Nephron (organoid): ENCODE data around the gene UBE2G1.

ENCODE experiments used
- H3K27ac Mint-ChIP-seq, 3 experiments: 2 replicates each; pipeline ENCODE4 v1.8.0; 2020; ENCODE audit warnings: mixed read lengths in 3 of 3, mild to moderate bottlenecking in 2 of 3, moderate library complexity in 1 of 3
- H3K27me3 Mint-ChIP-seq: 2 replicates; pipeline ENCODE4 v1.8.0; 2021; ENCODE audit warnings: low read depth, mild to moderate bottlenecking, moderate library complexity, mixed read lengths
- H3K36me3 Mint-ChIP-seq: 2 replicates; pipeline ENCODE4 v1.8.0; 2020; ENCODE audit warnings: low read depth, mixed read lengths
- H3K4me1 Mint-ChIP-seq: 2 replicates; pipeline ENCODE4 v1.8.0; 2020; ENCODE audit warnings: mixed read lengths
- H3K4me3 Mint-ChIP-seq, 3 experiments: 2 replicates each; pipeline ENCODE4 v1.8.0; 2020; ENCODE audit warnings: mild to moderate bottlenecking in 3 of 3, mixed read lengths in 3 of 3, moderate library complexity in 2 of 3
- H3K9me3 Mint-ChIP-seq: 2 replicates; pipeline ENCODE4 v1.8.0; 2020; ENCODE audit warnings: mixed read lengths
- TF ChIP-seq, protein P1 (sequence below), 3 experiments: fragments of 200-600 bp; sonication (generic); IDR thresholded peaks; one replicate each; pipeline ENCODE4 v1.5.0; 2021; ENCODE audit warnings: antibody characterized with exemption in 3 of 3; ENCODE audit not compliant: unreplicated experiment in 3 of 3

UBE2G1 gene

DNA sequence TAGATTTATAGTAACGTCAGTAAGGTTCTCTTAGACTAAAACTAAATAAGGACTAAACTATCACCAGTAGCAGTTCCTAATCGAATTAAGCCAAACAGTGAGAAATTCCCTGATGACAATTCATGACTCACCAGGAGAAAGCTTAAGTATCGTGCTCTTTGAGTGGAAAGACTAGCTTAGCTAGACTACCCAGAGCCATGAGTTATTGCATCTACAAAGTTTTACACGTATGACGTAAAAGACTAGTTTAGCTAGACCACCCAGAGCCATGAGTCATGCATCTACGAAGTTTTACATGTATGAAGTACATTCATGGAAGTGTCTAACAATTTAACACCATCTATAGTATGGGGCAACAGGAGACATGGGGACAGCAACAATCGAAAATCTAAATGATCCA is 36.6 kb downstream of the UBE2G1 start:
- Mint-ChIP-seq H3K4me1 (peaks cover 23% of the 10 kb centered on the region), H3K9me3 (peaks cover 6% of the 10 kb centered on the region), H3K36me3 (peaks cover 36% of the 10 kb centered on the region), H3K4me3 (no peak overlapping the region), H3K27ac (no peak overlapping the region), H3K27me3 (no peaks in the 10 kb centered on the region)
- TF ChIP-seq, protein P1, sequence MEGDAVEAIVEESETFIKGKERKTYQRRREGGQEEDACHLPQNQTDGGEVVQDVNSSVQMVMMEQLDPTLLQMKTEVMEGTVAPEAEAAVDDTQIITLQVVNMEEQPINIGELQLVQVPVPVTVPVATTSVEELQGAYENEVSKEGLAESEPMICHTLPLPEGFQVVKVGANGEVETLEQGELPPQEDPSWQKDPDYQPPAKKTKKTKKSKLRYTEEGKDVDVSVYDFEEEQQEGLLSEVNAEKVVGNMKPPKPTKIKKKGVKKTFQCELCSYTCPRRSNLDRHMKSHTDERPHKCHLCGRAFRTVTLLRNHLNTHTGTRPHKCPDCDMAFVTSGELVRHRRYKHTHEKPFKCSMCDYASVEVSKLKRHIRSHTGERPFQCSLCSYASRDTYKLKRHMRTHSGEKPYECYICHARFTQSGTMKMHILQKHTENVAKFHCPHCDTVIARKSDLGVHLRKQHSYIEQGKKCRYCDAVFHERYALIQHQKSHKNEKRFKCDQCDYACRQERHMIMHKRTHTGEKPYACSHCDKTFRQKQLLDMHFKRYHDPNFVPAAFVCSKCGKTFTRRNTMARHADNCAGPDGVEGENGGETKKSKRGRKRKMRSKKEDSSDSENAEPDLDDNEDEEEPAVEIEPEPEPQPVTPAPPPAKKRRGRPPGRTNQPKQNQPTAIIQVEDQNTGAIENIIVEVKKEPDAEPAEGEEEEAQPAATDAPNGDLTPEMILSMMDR (IDR thresholded peaks at IDR 0.05; ENCODE audit: unreplicated experiment in 3 of 3) = no peak

DNA sequence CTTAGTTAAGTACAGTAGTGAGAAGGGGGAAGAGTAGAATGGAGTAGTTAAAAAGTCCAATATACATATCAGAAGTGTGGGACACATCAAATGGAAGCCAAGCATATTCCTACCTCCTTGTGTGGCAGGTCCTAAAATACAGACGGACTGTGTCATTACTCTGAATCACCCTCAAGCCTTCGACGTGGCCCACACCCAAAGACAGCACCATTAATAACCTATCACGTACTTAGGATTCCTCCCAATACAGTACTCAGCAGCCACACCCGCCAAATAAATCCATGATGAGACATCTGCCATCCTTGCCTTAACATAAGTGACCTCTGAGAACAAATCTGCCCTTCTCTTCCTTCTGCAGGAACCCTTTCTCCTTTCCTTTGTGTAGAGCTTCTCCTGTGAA is 38.9 kb downstream of the UBE2G1 start:
- H3K9me3 Mint-ChIP-seq = peaks cover 6% of the 10 kb centered on the region
- peaks cover 36% of the 10 kb centered on the region for H3K36me3 Mint-ChIP-seq
- peaks cover 16% of the 10 kb centered on the region for H3K4me1 Mint-ChIP-seq
- no peaks in the 10 kb centered on the region for H3K27me3 Mint-ChIP-seq
- no peak overlapping the region for H3K4me3 Mint-ChIP-seq
- TF ChIP-seq, protein P1 (IDR thresholded peaks at IDR 0.05; ENCODE audit: unreplicated experiment in 3 of 3) = no peak
- peak overlapping the region in 1 of 3 experiments; percentile 14 for H3K27ac Mint-ChIP-seq

DNA sequence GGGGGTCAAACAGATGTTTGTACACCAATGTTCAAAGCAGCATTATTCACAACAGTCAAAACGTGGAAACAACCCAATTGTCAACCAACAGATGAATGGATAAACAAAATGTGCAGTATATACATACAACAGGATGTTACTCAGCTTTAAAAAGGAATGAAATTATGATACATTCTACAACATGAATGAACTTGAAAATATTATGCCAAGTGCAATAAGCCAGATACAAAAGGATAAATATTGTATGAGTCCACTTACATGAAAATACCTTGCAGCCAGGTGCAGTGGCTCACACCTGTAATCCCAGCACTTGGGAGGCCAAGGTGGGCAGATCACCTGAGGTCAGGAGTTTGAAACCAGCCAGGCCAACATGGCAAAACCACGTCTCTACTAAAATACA is 39.9 kb downstream of the UBE2G1 start:
- Mint-ChIP-seq H3K9me3 (peaks cover 6% of the 10 kb centered on the region), H3K4me3 (no peak overlapping the region), H3K4me1 (peaks cover 14% of the 10 kb centered on the region), H3K27ac (no peak overlapping the region), H3K27me3 (no peaks in the 10 kb centered on the region), H3K36me3 (peaks cover 36% of the 10 kb centered on the region)
- TF ChIP-seq, protein P1 (IDR thresholded peaks at IDR 0.05; ENCODE audit: unreplicated experiment in 3 of 3) = no peak

DNA sequence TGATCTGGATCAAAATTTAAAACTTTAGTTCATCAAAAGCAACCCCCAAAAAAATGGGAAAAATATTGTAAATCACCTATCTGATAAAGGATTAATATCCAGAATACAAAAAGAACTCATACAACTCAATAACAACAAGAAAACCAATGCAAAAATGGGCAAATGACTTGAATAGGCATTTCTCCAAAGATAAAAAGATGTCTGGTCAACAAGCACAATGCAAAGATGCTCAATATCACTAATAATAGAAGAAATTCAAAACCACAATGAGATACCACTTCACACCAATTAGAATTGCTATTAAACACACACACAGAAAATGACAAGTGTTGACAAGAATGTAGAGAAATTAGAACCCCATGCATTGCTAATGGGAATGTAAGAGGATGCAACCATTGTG is 40.4 kb downstream of the UBE2G1 start:
- H3K4me3 Mint-ChIP-seq = no peak overlapping the region
- TF ChIP-seq, protein P1 (IDR thresholded peaks at IDR 0.05; ENCODE audit: unreplicated experiment in 3 of 3) = no peak
- peaks cover 6% of the 10 kb centered on the region for H3K9me3 Mint-ChIP-seq
- no peaks in the 10 kb centered on the region for H3K27me3 Mint-ChIP-seq
- no peak overlapping the region for H3K27ac Mint-ChIP-seq
- H3K4me1 Mint-ChIP-seq = peaks cover 10% of the 10 kb centered on the region
- peaks cover 36% of the 10 kb centered on the region for H3K36me3 Mint-ChIP-seq

DNA sequence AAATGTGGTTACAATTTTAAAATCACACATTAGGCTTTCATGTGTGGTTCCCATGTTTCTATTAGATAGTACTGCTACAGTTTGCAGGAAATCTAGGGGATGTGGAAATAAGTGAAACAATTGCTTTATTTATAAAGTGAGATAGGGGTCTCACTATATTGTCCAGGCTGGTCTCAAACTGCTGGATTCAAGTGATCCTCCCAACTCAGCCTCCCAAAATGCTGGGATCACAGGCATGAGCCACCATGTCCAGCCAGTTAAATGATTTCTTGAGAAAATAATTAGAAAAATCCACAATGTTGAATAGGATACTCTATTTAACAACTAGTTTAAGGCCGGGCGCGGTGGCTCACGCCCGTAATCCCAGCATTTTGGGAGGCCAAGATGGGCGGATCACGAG is 42.0 kb downstream of the UBE2G1 start:
- H3K4me1 Mint-ChIP-seq = peaks cover 5% of the 10 kb centered on the region
- peaks cover 31% of the 10 kb centered on the region for H3K36me3 Mint-ChIP-seq
- H3K27me3 Mint-ChIP-seq = no peaks in the 10 kb centered on the region
- TF ChIP-seq, protein P1 (IDR thresholded peaks at IDR 0.05; ENCODE audit: unreplicated experiment in 3 of 3) = no peak
- no peak overlapping the region for H3K27ac Mint-ChIP-seq
- H3K4me3 Mint-ChIP-seq = no peak overlapping the region
- peaks cover 6% of the 10 kb centered on the region for H3K9me3 Mint-ChIP-seq

DNA sequence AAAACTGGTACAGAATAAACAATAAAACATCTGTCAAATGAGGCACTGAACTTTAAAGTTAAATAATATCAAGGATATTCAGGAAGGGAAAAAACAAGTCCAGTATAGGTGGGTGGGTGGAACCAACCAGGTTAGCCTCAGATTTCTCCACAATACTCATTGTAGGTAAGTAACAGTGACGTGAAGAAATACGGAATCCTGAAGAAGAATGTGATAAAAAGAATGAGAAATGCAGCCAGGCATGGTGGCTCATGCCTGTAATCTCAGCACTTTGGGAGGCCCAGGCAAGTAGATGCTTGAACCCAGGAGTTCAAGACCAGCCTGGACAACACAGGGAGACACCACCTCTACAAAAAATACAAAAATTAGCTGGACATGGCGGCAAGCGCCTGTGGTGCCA is 47.3 kb downstream of the UBE2G1 start:
- TF ChIP-seq, protein P1 (IDR thresholded peaks at IDR 0.05; ENCODE audit: unreplicated experiment in 3 of 3) = no peak
- Mint-ChIP-seq H3K27ac (no peak overlapping the region), H3K4me1 (peaks cover 36% of the 10 kb centered on the region), H3K27me3 (no peaks in the 10 kb centered on the region), H3K36me3 (no peaks in the 10 kb centered on the region), H3K9me3 (no peaks in the 10 kb centered on the region), H3K4me3 (no peak overlapping the region)
